Fibroblast of skin of abdomen (primary cell): ENCODE measurements around the gene PPP2R1B.
"Not testable (repeated sequence)": the region's sequence is repeated elsewhere in the genome, so short reads cannot be mapped to it uniquely, and the experiment has no call there.

Experiments
- DNase-seq: peaks from one replicate; pipeline ENCODE4 v3.0.0-alpha.2; 2013

The PPP2R1B gene

DNA sequence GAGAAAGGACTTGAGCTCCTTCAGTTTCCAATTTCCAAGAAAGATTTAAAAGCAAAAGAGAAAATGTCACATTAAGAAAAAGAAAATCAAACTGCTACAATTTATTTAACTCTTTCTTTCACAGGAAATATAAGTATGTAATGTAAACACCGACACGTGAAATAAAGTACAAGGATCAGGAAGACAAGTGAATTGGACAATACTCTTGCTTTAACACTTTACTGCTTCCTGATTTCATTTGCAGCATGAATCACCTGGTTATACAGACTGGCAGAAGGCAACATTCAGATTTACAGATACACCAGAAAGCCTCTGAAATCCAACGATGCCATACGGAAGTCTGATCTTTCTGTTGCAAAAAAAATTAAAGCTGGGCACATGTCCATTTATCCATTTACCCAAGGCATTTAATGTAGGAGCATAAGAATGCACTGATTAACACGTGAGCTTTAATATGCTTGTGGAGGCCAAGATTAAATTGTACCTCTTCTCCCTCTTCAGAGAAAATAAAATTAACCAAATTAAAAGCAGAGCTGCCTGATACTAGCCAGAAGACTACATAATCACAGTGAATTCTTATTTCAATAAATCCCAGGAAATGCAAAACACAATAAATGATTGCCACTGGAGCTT is 16.0 kb upstream of the PPP2R1B start:
- no peak for DNase-seq

DNA sequence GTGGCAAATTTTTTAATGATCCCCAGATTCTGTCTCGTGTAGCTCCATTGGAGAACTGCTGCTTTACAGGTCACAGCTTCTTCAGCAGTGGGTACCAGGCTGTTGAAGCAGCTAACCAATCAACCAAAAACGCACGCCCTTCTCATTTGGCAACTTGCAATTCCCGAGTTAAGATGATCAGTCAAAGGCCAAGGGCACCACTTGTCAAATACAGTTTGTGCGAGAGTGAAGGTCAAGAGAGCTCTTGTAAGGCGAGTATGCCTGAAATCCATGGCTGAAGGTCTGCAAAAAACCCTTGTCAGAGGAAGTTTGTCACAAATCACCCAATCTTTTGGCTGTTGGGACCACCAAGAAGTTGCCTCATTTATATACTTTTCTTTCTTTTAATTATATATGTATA is 12.9 kb upstream of the PPP2R1B start:
- no peak for DNase-seq

DNA sequence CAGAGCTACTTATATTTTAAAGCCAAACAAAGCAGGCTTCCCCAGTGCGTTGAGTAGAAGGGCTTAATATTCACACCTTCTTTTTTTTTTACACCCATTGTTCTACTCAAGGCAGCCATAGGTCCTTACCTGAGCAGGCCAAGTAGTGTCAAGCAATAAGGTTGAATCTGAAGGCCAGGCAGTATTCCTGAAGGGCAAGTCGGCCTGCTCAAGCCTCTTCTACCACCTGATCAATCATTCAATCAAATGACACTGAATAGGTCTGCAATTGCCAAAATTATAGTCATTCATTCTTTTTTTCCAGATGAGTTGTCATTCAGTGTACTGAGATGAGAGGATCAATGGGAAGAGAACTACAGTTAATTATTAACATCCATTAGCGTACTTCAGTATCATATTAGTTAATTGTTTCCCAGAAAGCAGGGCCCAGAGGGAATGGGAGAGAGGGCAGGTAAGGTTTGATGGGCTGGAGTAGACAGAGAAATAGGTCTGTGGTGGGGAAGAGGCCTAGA is 11.9 kb upstream of the PPP2R1B start:
- DNase-seq = no peak

DNA sequence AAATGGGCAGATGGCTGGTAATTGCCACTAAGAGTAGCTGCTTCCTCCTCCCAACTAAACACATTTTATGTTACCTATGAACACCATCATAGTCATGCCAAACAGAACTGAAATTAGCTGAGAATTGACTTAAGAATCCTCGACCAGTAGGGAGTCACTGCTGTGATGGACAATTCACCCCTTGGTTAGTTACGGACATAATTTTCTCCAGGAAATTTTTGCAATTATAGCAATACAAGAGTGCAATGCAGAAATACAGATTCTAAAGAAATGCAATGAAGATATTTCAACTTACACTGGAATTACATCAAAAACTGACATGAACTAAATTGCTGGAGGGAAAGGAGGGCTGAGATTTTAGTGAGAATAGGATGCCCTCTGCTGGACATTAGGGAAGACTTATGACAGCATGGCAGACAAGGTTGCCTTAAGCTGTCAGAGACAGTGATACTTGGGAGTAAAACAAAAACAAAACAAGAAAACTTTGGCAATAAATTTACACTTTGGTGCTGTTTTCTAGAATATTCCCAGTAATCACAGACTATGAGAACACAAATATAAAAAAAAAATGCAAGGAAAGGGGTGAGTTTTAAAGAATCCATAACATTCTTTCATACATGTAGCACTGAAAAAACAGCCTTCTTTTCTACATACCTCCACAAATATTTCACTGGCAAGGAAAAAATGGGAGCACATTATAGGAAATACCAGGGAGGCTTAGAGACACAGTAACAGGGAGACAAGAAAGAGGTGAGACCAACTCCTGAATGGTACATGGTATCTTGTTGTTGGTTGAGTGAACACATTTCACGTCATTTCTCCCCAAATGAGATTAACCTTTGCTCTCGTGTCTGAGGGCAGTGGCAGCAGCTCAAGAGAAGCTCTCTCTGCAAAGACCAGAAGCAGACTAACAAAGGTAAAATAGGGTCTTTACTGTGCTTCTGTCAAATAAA is 11.2 kb upstream of the PPP2R1B start:
- DNase-seq = peak; percentile 77

DNA sequence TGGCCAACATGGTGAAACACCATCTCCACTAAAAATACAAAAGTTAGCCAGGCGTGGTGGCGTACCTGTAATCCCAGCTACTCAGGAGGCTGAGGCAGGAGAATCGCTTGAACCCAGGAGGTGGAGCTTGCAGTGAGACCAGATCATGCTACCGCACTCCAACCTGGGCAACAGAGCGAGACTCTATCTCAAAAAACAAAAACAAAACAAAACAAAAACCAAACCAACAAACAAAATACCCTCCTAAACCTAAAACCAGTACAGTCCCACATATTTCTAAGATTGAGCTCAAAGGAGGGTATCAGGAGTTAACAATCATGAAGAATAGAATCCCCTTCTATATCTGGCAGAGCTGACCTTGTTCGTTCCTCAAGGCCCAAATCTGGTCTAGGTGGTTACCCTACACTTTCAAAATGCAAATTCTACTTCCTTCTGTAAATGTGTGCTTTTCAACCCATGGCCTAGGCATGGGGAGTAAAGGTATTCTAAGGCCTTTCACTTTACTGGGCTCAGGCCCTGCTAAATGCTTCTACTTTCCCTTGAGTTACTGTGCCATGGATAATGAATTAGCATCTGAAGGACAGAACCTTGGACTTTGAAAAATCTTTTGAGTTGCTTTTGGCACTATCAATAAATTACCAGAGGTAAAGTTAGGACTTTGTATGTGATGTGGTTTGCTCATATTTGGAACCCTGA is 10.4 kb upstream of the PPP2R1B start:
- no peak for DNase-seq

DNA sequence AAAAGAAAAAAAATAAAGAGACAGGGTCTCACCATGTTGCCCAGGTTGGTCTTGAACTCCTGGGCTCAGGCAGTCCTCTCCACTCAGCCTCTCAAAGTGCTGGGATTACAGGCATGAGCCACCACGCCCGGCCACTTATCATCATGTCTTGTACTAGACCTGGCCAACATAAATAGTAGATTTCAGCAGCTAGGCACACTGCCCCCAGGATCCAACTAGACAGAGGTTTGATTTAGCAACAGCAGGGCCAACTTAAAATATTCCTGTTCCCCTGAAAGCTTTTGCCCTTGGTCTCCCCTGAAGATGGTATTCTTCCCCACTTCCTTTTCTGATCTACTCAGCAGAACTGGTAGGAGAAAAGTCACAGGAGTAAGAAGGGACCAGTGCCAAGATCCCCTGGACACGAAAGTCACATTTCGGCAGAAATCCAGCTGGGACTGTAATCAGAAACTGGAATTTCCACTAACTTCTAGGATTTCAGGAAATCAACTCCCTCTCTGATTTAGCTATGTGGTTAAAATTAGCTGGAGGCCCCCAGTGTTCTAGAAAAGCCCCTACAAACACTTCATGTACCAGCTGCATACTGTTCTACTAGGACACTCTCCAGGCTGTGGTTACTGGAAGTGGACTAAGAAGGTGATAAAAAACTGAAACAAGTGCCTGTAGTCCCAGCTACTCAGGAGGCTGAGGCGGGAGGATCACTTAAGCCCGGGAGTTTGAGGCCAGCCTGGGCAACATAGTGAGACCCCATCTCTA is 8.9 kb upstream of the PPP2R1B start:
- no peak for DNase-seq

DNA sequence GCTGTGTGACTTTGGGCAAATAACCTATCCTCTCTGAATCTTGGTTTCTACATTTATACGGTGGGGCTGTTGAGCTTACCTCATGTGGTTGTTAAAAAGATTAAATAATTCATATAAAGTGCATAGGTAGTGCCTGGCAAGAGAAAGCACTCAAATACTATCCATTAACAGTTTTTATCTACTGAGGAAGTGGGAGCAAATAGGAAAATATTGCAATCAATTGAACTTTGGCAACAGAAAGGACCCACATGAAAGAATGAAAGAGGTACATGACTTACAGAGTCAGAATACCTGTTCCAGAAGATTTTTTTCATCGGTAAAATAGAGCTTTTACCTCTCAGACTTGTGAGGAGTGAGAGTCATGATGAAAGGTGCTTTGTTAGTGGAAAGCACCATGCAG is 6.3 kb upstream of the PPP2R1B start:
- no peak for DNase-seq

DNA sequence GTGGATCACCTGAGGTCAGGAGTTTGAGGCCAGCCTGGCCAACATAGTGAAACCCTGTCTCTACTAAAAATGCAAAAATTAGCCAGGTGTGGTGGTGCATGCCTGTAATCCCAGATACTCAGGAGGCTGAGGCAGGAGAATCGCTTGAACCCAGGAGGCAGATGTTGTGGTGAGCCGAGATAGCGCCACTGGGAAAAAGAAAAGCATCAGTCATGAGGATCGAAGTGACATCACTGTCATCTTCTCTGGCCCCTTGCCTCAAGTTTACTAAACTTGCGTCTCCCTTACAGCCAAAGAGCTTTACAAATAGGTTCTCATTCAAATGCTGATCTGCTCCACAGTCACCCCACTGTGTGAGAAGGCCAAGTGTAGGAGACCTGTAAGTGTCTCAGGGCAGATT is 5.0 kb upstream of the PPP2R1B start:
- DNase-seq = not testable (repeated sequence)

DNA sequence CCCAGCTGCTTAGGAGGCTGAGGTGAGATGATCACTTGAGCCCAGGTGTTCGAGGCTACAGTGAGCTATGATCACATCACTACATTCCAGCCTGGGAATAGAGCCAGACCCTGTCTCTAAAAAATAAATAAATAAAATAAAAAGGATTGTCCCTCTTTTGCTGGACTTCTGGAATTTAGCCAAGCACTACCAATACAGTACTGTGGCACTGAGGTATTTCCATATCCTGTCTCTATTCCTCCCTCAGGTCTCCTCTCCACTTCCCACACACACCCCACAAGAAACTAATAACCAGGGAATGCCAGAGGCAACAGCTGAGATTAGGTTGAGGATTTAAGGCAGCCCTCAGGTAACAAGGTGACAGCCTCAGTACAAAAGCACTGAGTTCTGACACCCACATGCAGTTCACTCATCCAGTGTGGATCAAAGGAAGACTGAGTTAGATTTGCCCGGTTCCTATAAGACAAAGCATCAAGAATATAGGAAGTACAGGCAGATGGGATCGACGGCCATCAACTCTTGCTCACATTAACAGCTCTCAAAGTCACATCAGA is 4.5 kb upstream of the PPP2R1B start:
- DNase-seq = no peak

DNA sequence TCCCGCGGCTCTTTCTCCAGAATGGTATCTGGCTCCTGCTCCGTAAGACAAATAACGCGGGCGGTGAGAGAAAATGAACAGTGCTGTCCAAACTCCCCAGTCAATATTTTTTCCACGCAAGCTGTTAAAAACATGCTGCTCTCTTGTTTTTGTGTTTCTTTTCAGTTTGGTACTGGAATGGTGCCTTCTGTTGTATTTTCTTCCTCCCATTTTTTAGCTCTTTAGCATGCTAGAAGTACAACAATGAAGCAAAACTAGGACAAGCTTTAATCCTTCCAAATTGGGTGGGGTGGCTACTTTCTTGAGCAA is 599 bp upstream of the PPP2R1B start:
- DNase-seq = no peak

DNA sequence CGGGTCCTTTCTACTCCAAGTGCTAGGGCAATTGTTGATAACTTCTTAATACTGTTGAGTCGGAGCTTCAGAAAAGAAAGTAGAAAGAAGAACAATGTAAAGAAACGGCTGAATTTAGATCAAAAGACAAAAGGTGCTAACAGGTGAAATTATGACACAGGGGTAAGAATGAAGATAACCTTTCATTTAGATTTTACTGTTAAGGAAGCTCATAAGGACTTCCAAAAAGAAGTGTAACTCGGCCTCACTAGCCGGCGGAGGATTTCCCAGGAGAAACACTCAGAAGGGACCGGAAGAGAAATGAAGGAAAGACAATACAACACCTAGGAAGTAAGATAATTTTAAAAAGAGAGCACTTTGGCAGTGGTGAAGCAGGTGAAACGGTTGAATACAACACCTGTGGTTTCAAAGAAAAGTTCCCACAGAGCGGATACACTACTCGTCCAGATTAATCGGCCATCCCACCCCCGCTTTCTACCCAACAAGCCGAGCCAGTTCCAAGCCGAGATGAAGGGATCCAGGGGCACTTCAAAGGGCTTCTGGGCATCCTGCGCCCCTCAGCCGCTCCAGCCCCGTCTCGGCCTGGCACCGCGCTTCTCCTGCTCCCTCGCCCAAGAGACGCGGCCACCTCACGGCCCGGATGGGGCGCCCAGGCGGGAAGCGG is 737 bp downstream of the PPP2R1B start:
- no peak for DNase-seq

DNA sequence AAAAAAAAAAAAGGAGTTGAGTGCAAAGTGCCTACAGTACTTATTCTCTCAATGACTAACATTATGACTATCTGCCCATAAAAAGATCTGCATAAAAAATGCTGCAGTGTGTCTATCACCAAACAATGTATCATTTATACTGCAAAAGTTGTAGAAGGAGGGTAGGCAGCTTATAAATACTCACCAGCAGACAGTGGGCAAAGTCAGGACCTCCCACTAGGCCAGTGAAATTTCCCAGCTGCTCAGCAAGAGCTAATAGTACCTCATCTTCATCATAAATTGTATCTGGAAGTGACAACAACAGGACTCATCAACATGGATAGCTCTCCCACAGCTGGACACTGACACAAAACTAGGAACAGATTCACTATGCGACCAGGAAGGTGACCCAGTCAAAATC is 1.6 kb downstream of the PPP2R1B start:
- peak; percentile 33 for DNase-seq

DNA sequence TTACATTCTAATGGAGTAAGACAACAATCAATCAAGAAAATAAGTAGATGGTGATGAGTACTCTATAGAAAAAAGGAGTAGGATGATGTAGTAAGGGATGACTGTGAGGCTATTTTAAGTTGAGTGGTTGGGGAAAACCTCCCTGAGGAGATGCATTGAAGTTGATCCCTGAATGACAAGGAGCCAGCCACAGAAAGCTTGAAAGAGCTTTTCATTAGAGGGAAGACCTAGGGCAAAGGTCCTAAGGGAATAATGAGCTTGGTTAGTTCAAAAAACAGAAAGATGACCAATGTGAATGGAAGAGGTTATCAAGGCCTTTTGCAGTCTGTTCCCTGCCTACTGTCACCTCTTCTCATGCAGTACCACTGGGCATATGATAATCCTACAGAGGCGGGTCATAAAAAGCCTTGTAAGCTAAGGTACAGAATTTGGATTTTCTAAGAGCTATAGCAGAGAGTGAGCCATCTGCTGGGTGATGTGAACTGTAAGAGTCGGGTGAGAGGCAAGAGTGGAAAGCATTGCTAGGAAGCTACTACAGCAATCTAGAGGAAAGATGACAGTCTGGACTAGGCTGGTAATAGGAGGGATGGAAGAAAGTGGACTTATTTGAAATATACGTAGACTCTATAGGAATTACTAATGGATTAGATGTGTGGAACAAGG is 3.1 kb downstream of the PPP2R1B start:
- peak; percentile 13 for DNase-seq

DNA sequence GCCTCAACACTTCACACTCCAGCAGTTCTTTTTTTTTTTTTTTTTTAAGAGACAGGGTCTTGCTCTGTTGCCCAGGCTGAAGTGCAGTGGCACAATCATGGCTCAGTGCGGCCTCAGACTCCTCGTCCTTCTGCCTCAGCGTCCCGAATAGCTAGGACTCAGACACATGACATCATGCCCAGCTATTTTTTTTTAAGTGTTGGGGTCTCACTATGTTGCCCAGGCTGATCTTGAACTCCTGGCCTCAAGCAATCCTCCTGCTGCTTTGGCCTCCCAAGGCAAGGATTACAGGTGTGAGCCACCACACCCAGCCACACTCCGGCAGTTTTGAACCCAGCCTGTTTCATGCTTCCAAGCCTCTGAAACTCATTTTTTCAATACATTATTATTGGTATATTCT is 3.7 kb downstream of the PPP2R1B start:
- no peak for DNase-seq

DNA sequence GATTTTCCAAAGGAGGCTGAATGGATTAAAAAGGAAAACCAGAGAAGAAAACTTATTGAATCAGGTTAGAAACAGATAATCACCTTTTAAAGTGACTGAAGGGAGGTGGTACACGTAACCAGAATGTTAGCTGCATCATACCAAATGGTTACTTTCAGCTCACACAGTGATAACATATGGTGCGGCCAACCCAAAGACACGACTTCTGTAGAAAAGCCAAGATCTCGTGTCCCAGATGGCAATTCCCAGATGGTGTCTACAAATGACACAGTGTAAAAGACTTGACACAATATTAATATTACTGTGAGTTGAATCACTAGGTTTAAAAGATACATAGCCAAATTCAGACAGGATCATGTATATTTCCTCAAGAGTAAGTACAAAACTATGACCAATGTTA is 5.2 kb downstream of the PPP2R1B start:
- DNase-seq = no peak

DNA sequence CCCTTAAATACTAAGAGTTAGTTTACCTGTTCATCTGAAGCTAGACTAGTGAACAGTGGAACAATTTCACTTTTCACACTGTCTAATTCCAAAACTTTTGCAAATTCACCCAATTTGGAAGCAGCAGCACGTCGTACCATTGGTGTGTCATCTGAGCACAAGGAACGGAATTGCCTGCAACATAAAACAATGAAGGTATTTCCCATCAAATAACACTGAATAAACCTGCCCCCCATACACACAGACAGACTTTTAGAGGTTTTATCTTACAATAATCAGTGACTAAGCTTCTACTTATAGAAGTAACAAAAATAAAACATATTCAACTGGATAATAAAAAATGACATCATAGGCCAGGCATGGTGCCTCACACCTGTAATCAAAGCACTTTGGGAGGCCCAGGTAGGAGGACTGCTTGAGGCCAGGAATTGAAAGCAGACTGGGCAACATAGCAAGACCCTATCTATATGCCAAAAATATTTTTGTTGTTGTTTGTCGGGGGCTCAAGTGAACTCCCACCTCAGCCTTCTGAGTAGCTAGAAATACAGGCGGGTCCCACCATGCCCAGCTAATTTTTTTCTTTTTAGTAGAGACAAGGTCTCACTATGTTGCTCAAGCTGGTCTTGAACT is 6.3 kb downstream of the PPP2R1B start:
- no peak for DNase-seq

DNA sequence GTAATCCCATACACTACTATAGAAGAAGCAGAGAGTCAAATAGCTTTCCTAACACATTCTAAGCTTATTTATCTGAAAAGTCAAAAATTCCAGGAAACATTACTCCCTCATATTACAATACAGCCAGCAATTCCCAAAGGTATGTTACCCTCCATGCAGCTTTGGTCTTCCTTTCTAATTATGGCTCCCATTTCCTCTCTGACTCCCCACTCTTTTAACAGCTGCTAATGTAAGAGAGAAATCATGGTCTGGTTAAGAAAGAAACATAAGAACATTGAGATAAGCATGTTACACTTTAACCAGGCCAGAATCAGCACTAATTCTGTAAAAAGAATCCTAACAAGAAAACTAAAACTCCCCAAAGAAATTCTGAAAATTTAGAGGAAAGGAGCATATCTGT is 6.8 kb downstream of the PPP2R1B start:
- no peak for DNase-seq

DNA sequence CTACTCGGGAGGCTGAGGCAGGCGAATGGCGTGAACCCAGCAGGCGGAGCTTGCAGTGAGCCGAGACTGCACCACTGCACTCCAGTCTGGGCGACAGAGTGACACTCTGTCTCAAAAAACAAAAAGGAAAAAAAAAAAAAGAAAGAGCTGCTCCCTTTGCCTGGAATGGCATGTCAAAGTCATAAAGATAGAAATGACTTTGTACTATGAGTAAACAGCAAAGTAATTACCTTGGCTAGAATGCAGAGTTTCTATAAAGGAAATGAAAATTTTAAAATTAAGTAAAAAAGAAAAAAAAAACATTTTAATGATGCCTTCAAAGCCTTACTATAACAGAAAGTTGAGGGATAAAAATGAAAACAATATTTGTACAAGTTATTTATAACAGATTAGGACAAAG is 10.1 kb downstream of the PPP2R1B start:
- DNase-seq = no peak

DNA sequence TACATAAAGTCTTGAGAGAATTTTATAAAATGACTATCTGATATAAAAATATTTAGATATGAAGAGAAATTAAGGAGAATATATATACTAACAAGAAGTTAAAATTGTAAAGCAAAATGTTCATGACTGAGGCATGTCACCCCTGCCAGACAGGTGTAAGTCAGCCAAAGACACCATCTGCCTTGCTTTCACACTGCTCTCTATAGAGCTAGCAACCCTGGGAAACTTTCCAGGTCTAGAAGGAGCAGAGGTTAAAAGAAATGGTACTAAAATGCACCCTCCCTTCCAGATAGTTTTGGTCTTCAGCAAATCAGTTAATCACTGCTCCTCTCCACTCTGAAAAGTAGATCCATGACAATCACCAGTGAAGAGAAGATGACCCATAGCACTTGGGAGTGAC is 16.5 kb downstream of the PPP2R1B start:
- no peak for DNase-seq

DNA sequence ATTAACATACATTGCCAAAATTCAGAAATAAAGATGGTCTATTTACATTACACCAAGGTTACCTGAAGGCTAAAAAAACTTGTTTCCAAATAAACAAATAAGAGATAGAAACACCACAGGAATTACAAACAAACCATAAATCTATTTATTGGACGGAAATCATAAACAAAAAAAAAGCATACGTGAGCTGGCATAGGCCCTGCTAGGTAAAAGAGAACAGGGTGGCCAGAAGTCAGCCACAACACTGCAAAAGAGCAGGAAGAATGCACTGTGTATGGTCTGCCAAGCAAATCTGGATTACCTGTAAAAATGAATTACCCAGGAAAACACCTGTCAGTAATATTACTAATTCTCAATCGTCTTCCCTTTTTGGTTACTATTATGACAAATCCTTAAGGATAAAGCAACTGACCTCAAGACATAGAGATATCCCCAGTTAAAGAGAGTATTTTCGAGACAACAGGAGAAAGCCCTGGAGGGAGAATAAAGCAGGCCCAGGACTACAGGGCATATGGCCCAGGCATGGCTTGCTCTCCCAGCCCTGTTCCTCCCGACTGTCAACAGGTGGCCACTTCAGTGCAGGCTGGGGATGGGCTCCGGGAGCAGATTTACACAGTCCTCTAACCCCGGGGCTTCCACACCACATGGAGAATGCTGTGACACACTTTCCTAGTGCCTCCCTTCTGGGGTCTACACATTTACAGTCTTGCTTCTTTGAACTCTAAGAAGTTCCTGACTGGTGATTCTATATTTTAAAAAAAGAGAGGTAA is 18.0 kb downstream of the PPP2R1B start:
- no peak for DNase-seq
